Measurements from ENCODE around the gene IPP.
"Not testable (repeated sequence)": the region's sequence is repeated elsewhere in the genome, so short reads cannot be mapped to it uniquely, and the experiment has no call there.

IPP gene

DNA sequence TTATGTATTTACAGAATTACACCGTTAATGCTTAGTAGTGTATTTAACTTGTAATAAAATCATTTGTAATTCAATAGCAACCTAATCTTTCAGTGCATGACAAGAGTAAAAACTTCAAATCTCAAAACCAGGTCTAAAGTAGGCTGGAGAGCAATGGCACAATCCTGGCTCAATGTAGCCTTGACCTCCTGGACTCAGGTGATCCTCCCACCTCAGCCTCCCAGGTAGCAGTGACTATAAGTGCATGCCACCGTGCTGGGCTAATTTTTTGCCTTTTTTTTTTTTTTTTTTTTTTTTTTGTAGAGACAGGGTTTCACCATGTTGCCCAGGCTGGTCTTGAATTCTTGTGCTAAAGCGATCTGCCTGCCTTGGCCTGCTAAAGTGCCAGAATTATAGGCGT, 11.3 kb downstream of the IPP start:
- TF ChIP-seq, protein P1, sequence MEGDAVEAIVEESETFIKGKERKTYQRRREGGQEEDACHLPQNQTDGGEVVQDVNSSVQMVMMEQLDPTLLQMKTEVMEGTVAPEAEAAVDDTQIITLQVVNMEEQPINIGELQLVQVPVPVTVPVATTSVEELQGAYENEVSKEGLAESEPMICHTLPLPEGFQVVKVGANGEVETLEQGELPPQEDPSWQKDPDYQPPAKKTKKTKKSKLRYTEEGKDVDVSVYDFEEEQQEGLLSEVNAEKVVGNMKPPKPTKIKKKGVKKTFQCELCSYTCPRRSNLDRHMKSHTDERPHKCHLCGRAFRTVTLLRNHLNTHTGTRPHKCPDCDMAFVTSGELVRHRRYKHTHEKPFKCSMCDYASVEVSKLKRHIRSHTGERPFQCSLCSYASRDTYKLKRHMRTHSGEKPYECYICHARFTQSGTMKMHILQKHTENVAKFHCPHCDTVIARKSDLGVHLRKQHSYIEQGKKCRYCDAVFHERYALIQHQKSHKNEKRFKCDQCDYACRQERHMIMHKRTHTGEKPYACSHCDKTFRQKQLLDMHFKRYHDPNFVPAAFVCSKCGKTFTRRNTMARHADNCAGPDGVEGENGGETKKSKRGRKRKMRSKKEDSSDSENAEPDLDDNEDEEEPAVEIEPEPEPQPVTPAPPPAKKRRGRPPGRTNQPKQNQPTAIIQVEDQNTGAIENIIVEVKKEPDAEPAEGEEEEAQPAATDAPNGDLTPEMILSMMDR (IDR thresholded peaks at IDR 0.05; ENCODE audit: borderline replicate concordance, insufficient read depth, low read depth, low read length) = no peak
- no peak overlapping the region for H3K4me3 ChIP-seq (ENCODE audit: low read depth, low read length)

GRCh38 chr1:45730780-45731319, 19.6 kb downstream of the IPP start:
- H3K4me3 ChIP-seq (ENCODE audit: low read depth, low read length) = no peak overlapping the region
- TF ChIP-seq, protein P1 (IDR thresholded peaks at IDR 0.05; ENCODE audit: borderline replicate concordance, insufficient read depth, low read depth, low read length) = no peak

DNA sequence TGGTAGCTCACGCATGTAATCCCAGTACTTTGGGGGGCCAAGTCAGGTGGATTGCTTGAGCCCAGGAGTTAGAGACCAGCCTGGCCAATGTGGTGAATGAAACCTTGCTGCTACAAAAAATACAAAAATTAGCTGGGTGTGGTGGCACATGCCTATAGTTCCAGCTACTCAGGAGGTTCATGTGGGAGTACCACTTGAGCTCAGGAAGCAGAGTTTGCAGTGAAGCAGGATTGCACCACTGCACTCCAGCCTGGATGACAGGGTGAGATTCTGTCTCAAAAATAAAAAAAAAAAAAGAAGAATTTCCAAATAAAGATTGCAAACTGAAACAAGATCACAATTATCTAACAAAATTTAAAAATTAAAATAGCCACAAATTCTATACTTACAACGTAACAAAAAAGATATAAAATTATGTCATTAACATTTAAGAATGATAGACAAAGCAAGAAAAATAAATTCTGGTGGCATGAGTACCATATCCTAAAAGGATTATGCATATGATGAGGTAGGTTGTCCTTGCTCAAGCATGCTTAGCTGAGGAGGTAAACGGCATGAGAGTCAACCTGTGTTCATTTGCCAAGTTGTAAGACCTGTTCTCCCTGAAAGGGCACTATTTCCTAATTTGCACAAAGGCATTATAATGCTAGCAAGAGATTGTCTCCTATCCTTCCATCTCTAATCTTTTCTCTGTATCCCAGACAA, 20.2 kb downstream of the IPP start:
- no peak overlapping the region for H3K4me3 ChIP-seq (ENCODE audit: low read depth, low read length)
- TF ChIP-seq, protein P1 (IDR thresholded peaks at IDR 0.05; ENCODE audit: borderline replicate concordance, insufficient read depth, low read depth, low read length) = no peak

DNA sequence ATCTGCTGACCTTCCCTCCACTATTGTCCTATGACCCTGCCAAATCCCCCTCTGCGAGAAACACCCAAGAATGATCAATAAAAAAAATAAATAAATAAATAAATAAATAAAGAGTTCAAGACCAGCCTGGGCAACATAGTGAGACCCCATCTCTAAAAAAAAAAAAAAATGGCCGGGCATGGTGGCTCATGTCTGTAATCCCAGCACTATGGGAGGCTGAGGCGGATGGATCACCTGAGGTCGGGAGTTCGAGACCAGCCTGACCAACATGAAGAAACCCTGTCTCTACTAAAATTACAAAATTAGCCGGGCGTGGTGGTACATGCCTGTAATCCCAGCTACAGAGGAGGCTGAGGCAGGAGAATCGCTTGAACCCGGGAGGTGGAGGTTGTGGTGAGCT, 24.4 kb downstream of the IPP start:
- not testable (repeated sequence) for H3K4me3 ChIP-seq (ENCODE audit: low read depth, low read length)

- H3K4me3 ChIP-seq (ENCODE audit: low read depth, low read length) = no peak overlapping the region
- TF ChIP-seq, protein P1 (IDR thresholded peaks at IDR 0.05; ENCODE audit: borderline replicate concordance, insufficient read depth, low read depth, low read length) = no peak
Measured at GRCh38 chr1:45723248-45723930, 27.1 kb downstream of the IPP start.

GRCh38 chr1:45722809-45723208, 27.6 kb downstream of the IPP start:
- TF ChIP-seq, protein P1 (IDR thresholded peaks at IDR 0.05; ENCODE audit: borderline replicate concordance, insufficient read depth, low read depth, low read length) = no peak
- H3K4me3 ChIP-seq (ENCODE audit: low read depth, low read length) = no peak overlapping the region

DNA sequence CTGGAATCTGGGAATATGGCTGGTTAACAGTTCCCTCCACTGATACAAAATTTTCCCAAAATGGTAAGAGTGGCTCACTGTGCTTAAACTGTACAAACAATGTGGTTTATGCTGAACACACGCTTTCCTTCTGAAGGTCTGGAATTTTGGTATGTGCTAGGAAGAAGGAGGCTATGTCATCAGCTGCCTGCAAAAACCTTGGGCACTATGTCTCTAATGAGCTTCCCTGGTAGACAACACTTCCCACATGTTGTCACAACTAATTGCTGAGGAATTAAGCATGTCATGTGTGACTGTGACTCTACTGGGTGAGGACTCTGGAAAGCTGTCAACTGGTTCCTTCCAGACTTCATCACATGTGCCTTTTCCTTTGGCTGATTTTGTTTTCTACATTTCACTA, 29.2 kb downstream of the IPP start:
- H3K4me3 ChIP-seq (ENCODE audit: low read depth, low read length) = no peak overlapping the region
- TF ChIP-seq, protein P1 (IDR thresholded peaks at IDR 0.05; ENCODE audit: borderline replicate concordance, insufficient read depth, low read depth, low read length) = no peak

Measured in GM12875 (cell line).